GM23338 (cell line): Measurements from ENCODE around the gene COMTD1. TPM values are rescaled to one million over a fixed set of nuclear protein-coding genes. Genes with fewer than 3 reads are reported as not detected.

Experiments used
- ATAC-seq: fragments of 200-7000 bp; cut with Tn5 transposase; 3 replicates; pipeline ENCODE4 v1.9.1; 2020
- DNase-seq: peaks from one replicate; pipeline ENCODE4 v3.0.0-alpha.2; 2015; ENCODE audit warnings: low spot score
- H2AFZ ChIP-seq: fragments of 200-600 bp; sonication (generic); 2 replicates; pipeline ENCODE4 v1.8.0; 2016; ENCODE audit warnings: antibody characterized with exemption, mild to moderate bottlenecking, moderate library complexity
- H3F3A ChIP-seq: fragments of 200-600 bp; sonication (generic); replicated peaks from 2 replicates; pipeline ENCODE4 v1.8.0; 2017; ENCODE audit warnings: antibody characterized with exemption, mixed run types, low read depth
- H3K27ac ChIP-seq: fragments of 200-600 bp; sonication (generic); 2 replicates; pipeline ENCODE4 v1.6.1; 2016; ENCODE audit warnings: low read depth
- H3K27me3 ChIP-seq: fragments of 200-600 bp; sonication (generic); 2 replicates; pipeline ENCODE4 v1.8.0; 2016; ENCODE audit warnings: mild to moderate bottlenecking, mixed run types, moderate library complexity; ENCODE audit not compliant: insufficient read depth
- H3K36me3 ChIP-seq: fragments of 200-600 bp; sonication (generic); 2 replicates; pipeline ENCODE4 v1.8.0; 2016; ENCODE audit warnings: mild to moderate bottlenecking; ENCODE audit not compliant: insufficient read depth
- H3K4me1 ChIP-seq: fragments of 200-600 bp; sonication (generic); 2 replicates; pipeline ENCODE4 v1.8.0; 2016; ENCODE audit warnings: mild to moderate bottlenecking, moderate library complexity; ENCODE audit not compliant: insufficient read depth
- H3K4me2 ChIP-seq: fragments of 200-600 bp; sonication (generic); 2 replicates; pipeline ENCODE4 v1.7.1; 2017; ENCODE audit warnings: mixed run types
- H3K4me3 ChIP-seq: fragments of 200-600 bp; sonication (generic); 2 replicates; pipeline ENCODE4 v1.6.1; 2016; ENCODE audit warnings: mixed run types
- H3K79me2 ChIP-seq: fragments of 200-600 bp; sonication (generic); replicated peaks from 2 replicates; pipeline ENCODE4 v1.8.0; 2017; ENCODE audit warnings: mild to moderate bottlenecking; ENCODE audit not compliant: insufficient read depth
- H3K9me2 ChIP-seq: fragments of 200-600 bp; sonication (generic); 2 replicates; pipeline ENCODE4 v1.8.0; 2017; ENCODE audit not compliant: insufficient read depth
- H4K20me1 ChIP-seq: fragments of 200-600 bp; sonication (generic); replicated peaks from 2 replicates; pipeline ENCODE4 v1.8.0; 2017; ENCODE audit warnings: mild to moderate bottlenecking; ENCODE audit not compliant: insufficient read depth
- H3K27ac Mint-ChIP-seq: 2 replicates; pipeline ENCODE4 v1.8.0; 2020; ENCODE audit warnings: inconsistent platforms, mild to moderate bottlenecking, moderate library complexity, mixed read lengths
- H3K27me3 Mint-ChIP-seq: 3 replicates; pipeline ENCODE4 v1.8.0; 2022; ENCODE audit warnings: low read depth, mild to moderate bottlenecking, moderate library complexity, mixed read lengths, inconsistent platforms; ENCODE audit not compliant: insufficient read depth, poor library complexity
- H3K36me3 Mint-ChIP-seq: 3 replicates; pipeline ENCODE4 v1.8.0; 2021; ENCODE audit warnings: low read depth, mild to moderate bottlenecking, inconsistent platforms, moderate library complexity, mixed read lengths
- H3K4me1 Mint-ChIP-seq: 3 replicates; pipeline ENCODE4 v1.8.0; 2020; ENCODE audit warnings: mild to moderate bottlenecking, inconsistent platforms, mixed read lengths
- H3K4me3 Mint-ChIP-seq: 3 replicates; pipeline ENCODE4 v1.8.0; 2021; ENCODE audit warnings: moderate library complexity, mild to moderate bottlenecking, inconsistent platforms, mixed read lengths
- H3K9me3 Mint-ChIP-seq: 3 replicates; pipeline ENCODE4 v1.8.0; 2020; ENCODE audit warnings: moderate library complexity, mild to moderate bottlenecking, inconsistent platforms, mixed read lengths
- CREB1 ChIP-seq: fragments of 250-450 bp; sonication (Bioruptor Pico); IDR thresholded peaks from 2 replicates; pipeline ENCODE4 v1.5.0; 2020; ENCODE audit warnings: low read depth, mild to moderate bottlenecking, moderate library complexity
- EZH2 ChIP-seq: fragments of 200-600 bp; sonication (generic); IDR thresholded peaks from one replicate; pipeline ENCODE4 v1.8.0; 2017; ENCODE audit warnings: antibody characterized with exemption, mild to moderate bottlenecking, low read depth; ENCODE audit not compliant: unreplicated experiment
- EZH2phosphoT487 ChIP-seq: fragments of 200-600 bp; sonication (generic); IDR thresholded peaks from one replicate; pipeline ENCODE4 v1.8.1; 2018; ENCODE audit warnings: antibody characterized with exemption; ENCODE audit not compliant: unreplicated experiment
- JUNB ChIP-seq: IDR thresholded peaks from one replicate; pipeline ENCODE4 v1.6.1; 2016; ENCODE audit warnings: antibody characterized with exemption; ENCODE audit not compliant: unreplicated experiment
- NANOG ChIP-seq: IDR thresholded peaks from 2 replicates; pipeline ENCODE4 v1.6.1; 2016; ENCODE audit warnings: antibody characterized with exemption, borderline replicate concordance
- POLR2AphosphoS5 ChIP-seq: IDR thresholded peaks from 2 replicates; pipeline ENCODE4 v1.6.1; 2016; ENCODE audit warnings: antibody characterized with exemption, low read depth
- REST ChIP-seq: IDR thresholded peaks from one replicate; pipeline ENCODE4 v1.6.1; 2018; ENCODE audit warnings: antibody characterized with exemption; ENCODE audit not compliant: unreplicated experiment
- STAT1 ChIP-seq: IDR thresholded peaks from one replicate; pipeline ENCODE4 v1.6.1; 2016; ENCODE audit warnings: antibody characterized with exemption; ENCODE audit not compliant: unreplicated experiment
- ZNF114 ChIP-seq: fragments of 250-450 bp; sonication (Bioruptor Pico); IDR thresholded peaks from 2 replicates; pipeline ENCODE4 v1.5.0; 2020; ENCODE audit warnings: mild to moderate bottlenecking, moderate library complexity
- ZNF331 ChIP-seq: fragments of 250-450 bp; sonication (Bioruptor Pico); IDR thresholded peaks from 2 replicates; pipeline ENCODE4 v1.5.0; 2020; ENCODE audit warnings: low read depth, mild to moderate bottlenecking, moderate library complexity
- ZNF462 ChIP-seq: fragments of 250-450 bp; sonication (Bioruptor Pico); IDR thresholded peaks from 2 replicates; pipeline ENCODE4 v1.5.0; 2020; ENCODE audit warnings: mild to moderate bottlenecking, moderate library complexity
- long read RNA-seq: library from polyadenylated mRNA; unstranded; transcript quantifications from one replicate; pipeline ENCODE4 v2.0.0, GENCODE V29; 2020; ENCODE audit not compliant: unreplicated experiment
- polyA plus RNA-seq: library from polyadenylated mRNA; unstranded; fragments of >200 nt; fragmentation: Nextera tagmentation; extraction: Ambion mirVana; gene quantifications from 2 replicates; pipeline ENCODE4 v1.2.1, GENCODE V29; 2016
- total RNA-seq: library from RNA; depleted of rRNA; stranded (reverse); fragments of >200 nt; shearing (Covaris generic); gene quantifications from 2 replicates; pipeline ENCODE4 v1.2.3, GENCODE V29; 2014; rRNA removed
- TF ChIP-seq, protein P1 (sequence below): IDR thresholded peaks from 2 replicates; pipeline ENCODE4 v1.6.1; 2016; ENCODE audit warnings: antibody characterized with exemption
- TF ChIP-seq, protein P2 (sequence below), 2 experiments: fragments of 200-600 bp in 1 of 2; sonication (generic) in 1 of 2; conservative IDR thresholded peaks; 2 replicates each; pipeline versions ENCODE4 v1.5.1 to v1.6.1; 2016 to 2017; ENCODE audit warnings: antibody characterized with exemption in 2 of 2, low read depth in 2 of 2, mild to moderate bottlenecking in 2 of 2, moderate library complexity in 1 of 2

COMTD1 gene
- 39.6 and 40.0 TPM in 2 replicates for total RNA-seq
- 46.7 and 54.1 TPM in 2 replicates for polyA plus RNA-seq
- long read RNA-seq, transcript COMTD1-201 (7 exons, 976 nt) = major isoform, 11 of 25 reads
- long read RNA-seq, partial matches to known transcripts = 4 of 25 reads
- long read RNA-seq, other reads (novel, unspliced or antisense) = 9 of 25 reads

- no peaks in the 10 kb centered on the region for H3K9me3 Mint-ChIP-seq
- H3K36me3 Mint-ChIP-seq = peaks cover 31% of the 10 kb centered on the region
- no peaks in the 10 kb centered on the region for H3K27me3 ChIP-seq
- peaks cover 17% of the 10 kb centered on the region for H3K36me3 ChIP-seq
- H3K79me2 ChIP-seq = 0 out of 2 replicates have a peak, but pooled peaks cover 10% of the 10 kb centered on the region
- peaks cover 21% of the 10 kb centered on the region for H3K4me1 Mint-ChIP-seq
- H3K27ac Mint-ChIP-seq = no peak within 1 kb of the TSS
- peak within 1 kb of the TSS; percentile 78 for H3K4me3 ChIP-seq
- H3K27me3 Mint-ChIP-seq = peaks cover 24% of the 10 kb centered on the region
- peak within 1 kb of the TSS; percentile 69 for H3K4me3 Mint-ChIP-seq
- peak; percentile 18; the same call in 1 of the 2 replicates for TF ChIP-seq NANOG
- peak; percentile 55 for TF ChIP-seq POLR2AphosphoS5
- no peak for TF ChIP-seq ZNF462
- TF ChIP-seq CREB1 (CRISPR knock-in tag) = 0 out of 2 replicates have a peak, but pooled peaks have one; percentile 12
- TF ChIP-seq STAT1 = no peak
- TF ChIP-seq JUNB = no peak
- TF ChIP-seq EZH2phosphoT487 = no peak
- TF ChIP-seq, protein P1, sequence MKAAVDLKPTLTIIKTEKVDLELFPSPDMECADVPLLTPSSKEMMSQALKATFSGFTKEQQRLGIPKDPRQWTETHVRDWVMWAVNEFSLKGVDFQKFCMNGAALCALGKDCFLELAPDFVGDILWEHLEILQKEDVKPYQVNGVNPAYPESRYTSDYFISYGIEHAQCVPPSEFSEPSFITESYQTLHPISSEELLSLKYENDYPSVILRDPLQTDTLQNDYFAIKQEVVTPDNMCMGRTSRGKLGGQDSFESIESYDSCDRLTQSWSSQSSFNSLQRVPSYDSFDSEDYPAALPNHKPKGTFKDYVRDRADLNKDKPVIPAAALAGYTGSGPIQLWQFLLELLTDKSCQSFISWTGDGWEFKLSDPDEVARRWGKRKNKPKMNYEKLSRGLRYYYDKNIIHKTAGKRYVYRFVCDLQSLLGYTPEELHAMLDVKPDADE = no peak
- TF ChIP-seq ZNF114 (CRISPR knock-in tag) = no peak
- no peak for TF ChIP-seq ZNF331
- no peak for TF ChIP-seq EZH2
- TF ChIP-seq REST = no peak
- TF ChIP-seq, protein P2, sequence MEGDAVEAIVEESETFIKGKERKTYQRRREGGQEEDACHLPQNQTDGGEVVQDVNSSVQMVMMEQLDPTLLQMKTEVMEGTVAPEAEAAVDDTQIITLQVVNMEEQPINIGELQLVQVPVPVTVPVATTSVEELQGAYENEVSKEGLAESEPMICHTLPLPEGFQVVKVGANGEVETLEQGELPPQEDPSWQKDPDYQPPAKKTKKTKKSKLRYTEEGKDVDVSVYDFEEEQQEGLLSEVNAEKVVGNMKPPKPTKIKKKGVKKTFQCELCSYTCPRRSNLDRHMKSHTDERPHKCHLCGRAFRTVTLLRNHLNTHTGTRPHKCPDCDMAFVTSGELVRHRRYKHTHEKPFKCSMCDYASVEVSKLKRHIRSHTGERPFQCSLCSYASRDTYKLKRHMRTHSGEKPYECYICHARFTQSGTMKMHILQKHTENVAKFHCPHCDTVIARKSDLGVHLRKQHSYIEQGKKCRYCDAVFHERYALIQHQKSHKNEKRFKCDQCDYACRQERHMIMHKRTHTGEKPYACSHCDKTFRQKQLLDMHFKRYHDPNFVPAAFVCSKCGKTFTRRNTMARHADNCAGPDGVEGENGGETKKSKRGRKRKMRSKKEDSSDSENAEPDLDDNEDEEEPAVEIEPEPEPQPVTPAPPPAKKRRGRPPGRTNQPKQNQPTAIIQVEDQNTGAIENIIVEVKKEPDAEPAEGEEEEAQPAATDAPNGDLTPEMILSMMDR (conservative IDR thresholded peaks at IDR 0.05; ENCODE audit: low read depth in 2 of 2) = peak; percentile 83 to 99
- DNase-seq (peak; percentile 96), ATAC-seq (peak; percentile 55)
- H2AFZ ChIP-seq = peak within 1 kb of the TSS; percentile 83
- peak within 1 kb of the TSS; percentile 93 for H3K4me2 ChIP-seq
- peaks cover 36% of the 10 kb centered on the region for H3F3A ChIP-seq
- H3K27ac ChIP-seq = no peak within 1 kb of the TSS
- peaks cover 6% of the 10 kb centered on the region; the same call in 1 of the 2 replicates for H3K4me1 ChIP-seq
- H4K20me1 ChIP-seq = peaks cover 14% of the 10 kb centered on the region
- H3K9me2 ChIP-seq = no peaks in the 10 kb centered on the region
Measured at GRCh38 chr10:75235375-75236177, at the start of gene COMTD1. COMTD1 (minus strand) TSS chr10:75235957; CDS start chr10:75235928, 29 bp downstream.
